T47D (cell line): ENCODE measurements around the gene RNLS.

Experiments used
- DNase-seq, 2 experiments: peaks; one replicate each; pipeline versions ENCODE4 v3.0.0 to v3.0.0-alpha.2; 2011 to 2012; ENCODE audit warnings: low read depth in 1 of 2, low spot score in 1 of 2
- JUND ChIP-seq: IDR thresholded peaks from 2 replicates; pipeline ENCODE4 v1.6.1; 2012; ENCODE audit warnings: low read depth
- in situ Hi-C: cut with HindIII; loops from 2 replicates; pipeline ENCODE4 v1.10.0; 2016; ENCODE audit warnings: low sequenced_read_pairs, low pct_unique_long_range_greater_than_20kb

Gene RNLS

DNA sequence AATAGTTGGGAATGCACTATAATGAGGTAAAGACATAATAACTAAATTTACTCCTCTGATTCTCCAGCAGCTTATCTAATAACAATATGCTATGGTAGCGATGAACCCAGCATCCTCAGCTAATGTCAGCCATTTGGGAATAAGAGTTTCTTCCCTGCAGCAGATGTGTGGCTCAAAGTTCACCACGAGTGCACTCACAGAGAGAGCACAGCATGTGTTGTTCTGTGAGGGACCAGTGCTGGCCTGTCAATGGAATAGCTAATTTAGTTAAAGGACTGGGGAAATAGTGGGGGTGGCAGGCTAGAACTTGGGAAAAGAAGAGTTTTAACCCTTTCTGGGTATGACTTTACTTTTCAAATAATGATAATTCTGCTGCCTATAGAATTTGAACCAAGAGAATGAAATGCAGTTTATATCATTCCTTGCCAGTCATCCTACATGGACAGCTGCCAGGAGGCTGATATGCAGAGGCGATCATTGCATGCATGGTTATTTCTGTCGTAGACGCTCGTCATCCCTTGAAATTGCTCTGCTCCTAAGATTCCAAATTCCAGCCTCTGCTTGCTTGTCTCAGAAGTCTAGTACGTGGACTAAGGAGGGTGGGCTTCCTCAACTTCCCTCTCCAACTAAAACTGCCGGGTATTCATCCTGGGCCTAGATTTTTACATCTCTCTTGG is 355.6 kb downstream of the RNLS start:
- in situ Hi-C loops, result no loop called here
- no peak for DNase-seq
- no peak for TF ChIP-seq JUND

DNA sequence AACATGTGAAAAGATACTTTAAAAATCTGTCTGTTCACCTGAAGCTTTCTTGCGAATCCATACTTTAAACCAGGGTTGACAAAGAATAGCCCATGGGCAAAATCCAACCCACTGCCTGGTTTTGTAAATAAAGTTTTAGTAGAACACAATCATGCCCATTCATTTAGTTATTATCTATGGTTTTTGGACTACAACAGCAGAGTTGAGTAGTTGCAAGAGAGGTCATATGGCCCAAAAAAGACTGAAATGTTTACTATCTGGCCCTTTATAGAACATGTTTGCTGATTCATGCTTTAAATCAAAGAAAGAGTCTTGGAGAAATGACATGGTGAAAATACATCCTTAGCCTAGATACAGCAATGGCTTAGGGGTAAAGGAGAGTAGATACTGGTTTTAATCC is 356.2 kb downstream of the RNLS start:
- in situ Hi-C loops, result no loop called here
- no peak for DNase-seq
- no peak for TF ChIP-seq JUND

DNA sequence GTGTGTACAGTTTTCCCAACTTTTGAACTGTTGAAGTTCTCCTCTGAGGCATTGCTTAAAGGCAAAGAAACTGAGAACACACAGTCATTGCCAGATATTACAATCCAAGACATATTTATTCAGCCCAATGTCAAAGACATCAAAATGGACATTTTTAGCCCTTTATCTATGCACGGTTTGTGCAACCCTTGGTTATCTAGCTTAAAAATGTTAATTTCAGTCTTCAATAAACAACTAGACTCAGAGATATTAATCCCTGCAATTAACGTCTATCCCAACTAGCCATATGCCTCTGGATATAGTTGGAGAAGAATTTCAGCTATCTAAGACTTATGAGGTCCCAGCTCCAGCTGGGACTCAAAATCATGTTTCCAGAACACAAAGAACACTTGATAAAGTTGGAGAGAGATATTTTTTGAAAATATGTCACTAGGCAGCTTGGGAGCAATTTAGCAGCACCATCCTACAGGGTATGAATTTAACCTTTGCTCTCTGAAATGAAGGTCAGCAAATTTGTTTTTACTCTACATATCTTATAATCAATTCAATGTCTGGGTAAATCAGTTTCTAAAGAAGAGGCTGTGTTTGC is 357.0 kb downstream of the RNLS start:
- TF ChIP-seq JUND, result no peak
- no peak for DNase-seq
- in situ Hi-C loops, result no loop called here
